Lower leg skin (tissue), 3 donors: ENCODE measurements around the gene ZFYVE28.

Experiments
- CTCF ChIP-seq, 3 donors: fragments of 450-650 bp; IDR thresholded peaks; one replicate each; pipeline ENCODE4 v1.5.1; 2016; ENCODE audit warnings: antibody characterized with exemption in 3 of 3, mild to moderate bottlenecking in 3 of 3, moderate library complexity in 2 of 3
- POLR2A ChIP-seq, 2 donors: fragments of 450-650 bp; IDR thresholded peaks; one replicate each; pipeline ENCODE4 v1.6.1; 2016 to 2017; ENCODE audit warnings: antibody characterized with exemption in 2 of 2, mild to moderate bottlenecking in 1 of 2, moderate library complexity in 1 of 2

- no peak for TF ChIP-seq POLR2A (IDR thresholded peaks at IDR 0.05)
- no peak for TF ChIP-seq CTCF (IDR thresholded peaks at IDR 0.05)
These were observed 46.5 kb downstream of the ZFYVE28 start for GRCh38 chr4:2371765-2372487.
